Measurements from ENCODE around the gene LCN9. TPM values are rescaled to one million over a fixed set of nuclear protein-coding genes. Genes with fewer than 3 reads are reported as not detected.
"Not testable (repeated sequence)": the region's sequence is repeated elsewhere in the genome, so short reads cannot be mapped to it uniquely, and the experiment has no call there.

Gene LCN9
- total and polyA plus RNA-seq, 2 of the 4 experiments (the other 2 are of a cell fraction): not detected

DNA sequence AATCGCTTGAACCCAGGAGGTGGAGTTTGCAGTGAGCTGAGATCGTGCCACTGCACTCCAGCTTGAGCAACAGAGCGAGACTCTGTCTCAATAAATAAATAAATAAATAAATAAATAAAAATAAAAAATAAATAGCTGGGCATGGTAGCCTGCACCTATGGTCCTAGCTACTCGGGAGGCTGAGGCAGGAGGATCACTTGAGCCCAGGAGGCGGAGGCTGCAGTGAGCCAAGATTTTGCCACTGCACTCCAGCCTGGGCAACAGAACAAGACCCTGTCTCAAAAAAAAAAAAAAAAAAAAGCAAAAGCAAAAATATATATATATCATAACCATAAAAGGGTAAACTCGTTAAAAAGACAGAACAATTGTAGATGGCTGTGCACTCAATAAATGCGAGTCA is 9.7 kb downstream of the LCN9 start:
- H3K9ac ChIP-seq (ENCODE audit: low read depth, low read length); H3K4me2 ChIP-seq (ENCODE audit: low read depth, low read length); H2BK20ac ChIP-seq (ENCODE audit: low read depth, low read length); in situ Hi-C loops (cut with MboI; ENCODE audit: low sequenced_read_pairs); H4K5ac ChIP-seq (ENCODE audit: low read depth, low read length); H3K9me3 ChIP-seq (ENCODE audit: control insufficient read depth, insufficient read depth, low read length); H3K27me3 ChIP-seq (ENCODE audit: control insufficient read depth, insufficient read depth, low read length); H2BK15ac ChIP-seq (ENCODE audit: low read depth, low read length); H4K8ac ChIP-seq (ENCODE audit: low read depth in 2 of 2, low read length in 2 of 2); H2BK120ac ChIP-seq (ENCODE audit: low read depth, low read length); H4K20me1 ChIP-seq (ENCODE audit: insufficient read depth, low read length); H3K79me1 ChIP-seq (ENCODE audit: low read depth in 1 of 2, low read length in 2 of 2); H2AK9ac ChIP-seq (replicated peaks; ENCODE audit: low read depth, low read length, poor library complexity); H3K56ac ChIP-seq (ENCODE audit: extremely low read depth, insufficient read depth, low read length); H3K9me1 ChIP-seq (ENCODE audit: insufficient read depth, low read length); H3K4me1 ChIP-seq (ENCODE audit: control insufficient read depth, insufficient read depth, low read length); H3K23ac ChIP-seq (ENCODE audit: low read depth, low read length); BruUV-seq (replicated peaks); dilution Hi-C loops (cut with HindIII; ENCODE audit: low sequenced_read_pairs, unreplicated experiment); H3K18ac ChIP-seq (ENCODE audit: low read depth, low read length); H3K4me3 ChIP-seq (ENCODE audit: insufficient read depth, low read depth, low read length); H3K36me3 ChIP-seq (ENCODE audit: control insufficient read depth, insufficient read depth, low read length); H4K91ac ChIP-seq (ENCODE audit: insufficient read depth, low read depth, low read length); intact Hi-C loops (cut with micrococcal nuclease); H2AFZ ChIP-seq (replicated peaks; ENCODE audit: low read length, poor library complexity); ATAC-seq (ENCODE audit: low read depth); H2AK5ac ChIP-seq (ENCODE audit: low read depth, low read length); POLR2A ChIA-PET (ENCODE audit: unreplicated experiment); H3K27ac ChIP-seq (ENCODE audit: insufficient read depth, low read length); H3K14ac ChIP-seq (replicated peaks; ENCODE audit: low read depth, low read length); CTCF ChIA-PET; H3K4ac ChIP-seq (ENCODE audit: low read depth, low read length); DNase-seq; H2BK5ac ChIP-seq (ENCODE audit: low read depth, low read length, poor library complexity, severe bottlenecking): not testable (repeated sequence)
- WGBS, 2 experiments (ENCODE audit: extremely low coverage in 2 of 2, insufficient read length in 1 of 2): no CpG with 5 or more reads among the region's 7 CpGs
